ENCODE results near the gene SLC7A10.
"Not testable (repeated sequence)": the region's sequence is repeated elsewhere in the genome, so short reads cannot be mapped to it uniquely, and the experiment has no call there.

Gene SLC7A10

GRCh38 chr19:33175156-33175782 is 50.4 kb downstream of the SLC7A10 start:
- in situ Hi-C loops (cut with HindIII; ENCODE audit: low sequenced_read_pairs): no loop called here
- no peak for TF ChIP-seq CTCF (IDR thresholded peaks at IDR 0.05; ENCODE audit: low read depth, low read length, missing control alignments)
- DNase-seq (ENCODE audit: low read depth): no peak
- H3K4me3 ChIP-seq (ENCODE audit: low read depth, low read length): no peak overlapping the region

- in situ Hi-C loops (cut with HindIII; ENCODE audit: low sequenced_read_pairs): no loop called here
- TF ChIP-seq CTCF (IDR thresholded peaks at IDR 0.05; ENCODE audit: low read depth, low read length, missing control alignments): no peak
- DNase-seq (ENCODE audit: low read depth): no peak
- no peak overlapping the region for H3K4me3 ChIP-seq (ENCODE audit: low read depth, low read length)
Observed at GRCh38 chr19:33174186-33174585, 51.5 kb downstream of the SLC7A10 start.

GRCh38 chr19:33171916-33172359 is 53.7 kb downstream of the SLC7A10 start:
- DNase-seq (ENCODE audit: low read depth): no peak
- no peak for TF ChIP-seq CTCF (IDR thresholded peaks at IDR 0.05; ENCODE audit: low read depth, low read length, missing control alignments)
- H3K4me3 ChIP-seq (ENCODE audit: low read depth, low read length): no peak overlapping the region
- in situ Hi-C loops (cut with HindIII; ENCODE audit: low sequenced_read_pairs): no loop called here

- no peak overlapping the region for H3K4me3 ChIP-seq (ENCODE audit: low read depth, low read length)
- no peak for TF ChIP-seq CTCF (IDR thresholded peaks at IDR 0.05; ENCODE audit: low read depth, low read length, missing control alignments)
Observed at GRCh38 chr19:33171222-33171795, 54.3 kb downstream of the SLC7A10 start.

GRCh38 chr19:33168528-33168927 is 57.1 kb downstream of the SLC7A10 start:
- TF ChIP-seq CTCF (IDR thresholded peaks at IDR 0.05; ENCODE audit: low read depth, low read length, missing control alignments): no peak
- H3K4me3 ChIP-seq (ENCODE audit: low read depth, low read length): no peak overlapping the region
- in situ Hi-C loops (cut with HindIII; ENCODE audit: low sequenced_read_pairs): no loop called here
- no peak for DNase-seq (ENCODE audit: low read depth)

More at GRCh38 chr19:33171222-33171795, 54.3 kb downstream of the SLC7A10 start:
- DNase-seq (ENCODE audit: low read depth): no peak
- in situ Hi-C loops (cut with HindIII; ENCODE audit: low sequenced_read_pairs): no loop called here

GRCh38 chr19:33167438-33167837 is 58.2 kb downstream of the SLC7A10 start:
- in situ Hi-C loops (cut with HindIII; ENCODE audit: low sequenced_read_pairs): no loop called here
- TF ChIP-seq CTCF (IDR thresholded peaks at IDR 0.05; ENCODE audit: low read depth, low read length, missing control alignments): no peak
- H3K4me3 ChIP-seq (ENCODE audit: low read depth, low read length): no peak overlapping the region
- no peak for DNase-seq (ENCODE audit: low read depth)

GRCh38 chr19:33166037-33166436 is 59.6 kb downstream of the SLC7A10 start:
- DNase-seq (ENCODE audit: low read depth); H3K4me3 ChIP-seq (ENCODE audit: low read depth, low read length); in situ Hi-C loops (cut with HindIII; ENCODE audit: low sequenced_read_pairs): not testable (repeated sequence)
